SK-N-SH treated with all-trans-retinoic acid at 6 μM for 48 hours (cell line): ENCODE measurements around the gene NHSL2.

Source experiments
- ATAC-seq: fragments of 200-7000 bp; cut with Tn5 transposase; 3 replicates; pipeline ENCODE4 v1.9.1; 2020; ENCODE audit warnings: mild to moderate bottlenecking, moderate library complexity
- ARNTL ChIP-seq: fragments of 450-650 bp; formaldehyde crosslinking; IDR thresholded peaks from 2 replicates; pipeline ENCODE4 v1.5.0; 2020; ENCODE audit warnings: low read depth, mild to moderate bottlenecking, moderate library complexity, borderline replicate concordance
- BACH2 ChIP-seq: fragments of 250-450 bp; sonication (Bioruptor Pico); IDR thresholded peaks from 2 replicates; pipeline ENCODE4 v1.9.0; 2021; ENCODE audit warnings: mild to moderate bottlenecking, borderline replicate concordance
- ESRRG ChIP-seq: fragments of 250-450 bp; sonication (Bioruptor Pico); IDR thresholded peaks from 2 replicates; pipeline ENCODE4 v1.6.1; 2021; ENCODE audit warnings: mild to moderate bottlenecking
- ISL1 ChIP-seq: fragments of 250-450 bp; sonication (Bioruptor Pico); IDR thresholded peaks from 2 replicates; pipeline ENCODE4 v2.1.2; 2022; ENCODE audit warnings: mild to moderate bottlenecking, moderate library complexity
- PATZ1 ChIP-seq: fragments of 250-450 bp; sonication (Bioruptor Pico); IDR thresholded peaks from 2 replicates; pipeline ENCODE4 v1.8.0; 2020; ENCODE audit warnings: mild to moderate bottlenecking, moderate library complexity, borderline replicate concordance
- PPARA ChIP-seq: fragments of 250-450 bp; sonication (Bioruptor Pico); IDR thresholded peaks from 2 replicates; pipeline ENCODE4 v1.5.0; 2020; ENCODE audit warnings: mild to moderate bottlenecking, borderline replicate concordance
- RARB ChIP-seq: fragments of 250-450 bp; sonication (Bioruptor Pico); IDR thresholded peaks from 2 replicates; pipeline ENCODE4 v1.8.0; 2021; ENCODE audit warnings: mild to moderate bottlenecking, moderate library complexity
- TCF4 ChIP-seq: fragments of 250-450 bp; sonication (Bioruptor Pico); IDR thresholded peaks from 2 replicates; pipeline ENCODE4 v1.8.0; 2021; ENCODE audit warnings: mild to moderate bottlenecking, moderate library complexity, borderline replicate concordance
- TOX ChIP-seq: fragments of 250-450 bp; sonication (Bioruptor Pico); IDR thresholded peaks from 2 replicates; pipeline ENCODE4 v1.8.0; 2021; ENCODE audit warnings: mild to moderate bottlenecking, moderate library complexity, borderline replicate concordance
- ZC3H10 ChIP-seq: fragments of 250-450 bp; sonication (Bioruptor Pico); IDR thresholded peaks from 2 replicates; pipeline ENCODE4 v1.5.1; 2021; ENCODE audit warnings: mild to moderate bottlenecking, moderate library complexity
- ZFP3 ChIP-seq: fragments of 250-450 bp; sonication (Bioruptor Pico); IDR thresholded peaks from 2 replicates; pipeline ENCODE4 v1.5.0; 2020; ENCODE audit warnings: mild to moderate bottlenecking, moderate library complexity
- ZFP30 ChIP-seq: fragments of 450-650 bp; formaldehyde crosslinking; IDR thresholded peaks from 2 replicates; pipeline ENCODE4 v1.5.0; 2022; ENCODE audit warnings: mild to moderate bottlenecking, moderate library complexity
- ZNF565 ChIP-seq: fragments of 450-650 bp; formaldehyde crosslinking; conservative IDR thresholded peaks from 2 replicates; pipeline ENCODE4 v1.5.0; 2020; ENCODE audit warnings: low read depth, mild to moderate bottlenecking, moderate library complexity
- ZNF70 ChIP-seq: fragments of 450-650 bp; formaldehyde crosslinking; IDR thresholded peaks from 2 replicates; pipeline ENCODE4 v1.5.0; 2020; ENCODE audit warnings: mild to moderate bottlenecking, moderate library complexity
- TF ChIP-seq, protein P1 (sequence below): fragments of 250-450 bp; sonication (Bioruptor Pico); IDR thresholded peaks from 2 replicates; pipeline ENCODE4 v1.5.0; 2020; ENCODE audit warnings: mild to moderate bottlenecking, moderate library complexity
- TF ChIP-seq, protein P2 (sequence below): fragments of 250-450 bp; sonication (Bioruptor Pico); IDR thresholded peaks from 2 replicates; pipeline ENCODE4 v1.8.0; 2021; ENCODE audit warnings: low read depth, mild to moderate bottlenecking, moderate library complexity, borderline replicate concordance
- TF ChIP-seq, protein P3 (sequence below): fragments of 250-450 bp; sonication (Bioruptor Pico); IDR thresholded peaks from 2 replicates; pipeline ENCODE4 v1.5.1; 2020; ENCODE audit warnings: low read depth, mild to moderate bottlenecking, moderate library complexity

The NHSL2 gene

GRCh38 chrX:72003811-72004750 lies 93.4 kb downstream of the NHSL2 start (continued):
- TF ChIP-seq PPARA (CRISPR knock-in tag) (no peak), BACH2 (CRISPR knock-in tag) (no peak), ZNF70 (CRISPR knock-in tag) (no peak)
- TF ChIP-seq, all 23 proteins: peak for 0

DNA sequence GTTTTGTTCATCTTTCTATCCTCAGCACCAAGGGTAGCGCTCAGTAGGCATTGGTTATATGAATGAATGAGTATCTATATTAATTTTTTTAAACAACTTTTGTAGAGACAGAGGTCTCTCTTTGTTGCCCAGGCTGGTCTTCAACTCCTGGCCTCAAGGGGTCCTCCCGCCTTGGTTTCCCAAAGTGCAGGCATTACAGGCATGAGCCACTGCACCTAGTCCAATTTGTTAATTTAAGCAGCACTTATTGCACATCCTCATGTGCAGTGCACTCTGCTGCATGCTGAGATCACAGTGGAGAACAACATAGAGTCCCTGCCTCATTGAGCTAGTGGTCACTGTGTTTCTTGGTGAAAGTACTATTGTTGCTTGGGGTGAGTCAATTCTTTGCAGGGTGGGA lies 94.4 kb downstream of the NHSL2 start:
- no peak for TF ChIP-seq RARB (CRISPR knock-in tag)
- no peak for TF ChIP-seq TCF4 (CRISPR knock-in tag)
- no peak for TF ChIP-seq ZC3H10 (CRISPR knock-in tag)
- TF ChIP-seq, protein P1, sequence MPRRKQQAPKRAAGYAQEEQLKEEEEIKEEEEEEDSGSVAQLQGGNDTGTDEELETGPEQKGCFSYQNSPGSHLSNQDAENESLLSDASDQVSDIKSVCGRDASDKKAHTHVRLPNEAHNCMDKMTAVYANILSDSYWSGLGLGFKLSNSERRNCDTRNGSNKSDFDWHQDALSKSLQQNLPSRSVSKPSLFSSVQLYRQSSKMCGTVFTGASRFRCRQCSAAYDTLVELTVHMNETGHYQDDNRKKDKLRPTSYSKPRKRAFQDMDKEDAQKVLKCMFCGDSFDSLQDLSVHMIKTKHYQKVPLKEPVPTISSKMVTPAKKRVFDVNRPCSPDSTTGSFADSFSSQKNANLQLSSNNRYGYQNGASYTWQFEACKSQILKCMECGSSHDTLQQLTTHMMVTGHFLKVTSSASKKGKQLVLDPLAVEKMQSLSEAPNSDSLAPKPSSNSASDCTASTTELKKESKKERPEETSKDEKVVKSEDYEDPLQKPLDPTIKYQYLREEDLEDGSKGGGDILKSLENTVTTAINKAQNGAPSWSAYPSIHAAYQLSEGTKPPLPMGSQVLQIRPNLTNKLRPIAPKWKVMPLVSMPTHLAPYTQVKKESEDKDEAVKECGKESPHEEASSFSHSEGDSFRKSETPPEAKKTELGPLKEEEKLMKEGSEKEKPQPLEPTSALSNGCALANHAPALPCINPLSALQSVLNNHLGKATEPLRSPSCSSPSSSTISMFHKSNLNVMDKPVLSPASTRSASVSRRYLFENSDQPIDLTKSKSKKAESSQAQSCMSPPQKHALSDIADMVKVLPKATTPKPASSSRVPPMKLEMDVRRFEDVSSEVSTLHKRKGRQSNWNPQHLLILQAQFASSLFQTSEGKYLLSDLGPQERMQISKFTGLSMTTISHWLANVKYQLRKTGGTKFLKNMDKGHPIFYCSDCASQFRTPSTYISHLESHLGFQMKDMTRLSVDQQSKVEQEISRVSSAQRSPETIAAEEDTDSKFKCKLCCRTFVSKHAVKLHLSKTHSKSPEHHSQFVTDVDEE, result no peak
- no peak for TF ChIP-seq ZNF565 (CRISPR knock-in tag)
- no peak for TF ChIP-seq ZFP3 (CRISPR knock-in tag)
- no peak for TF ChIP-seq TOX (CRISPR knock-in tag)
- no peak for TF ChIP-seq PATZ1 (CRISPR knock-in tag)
- TF ChIP-seq ISL1, result no peak
- TF ChIP-seq, protein P2, sequence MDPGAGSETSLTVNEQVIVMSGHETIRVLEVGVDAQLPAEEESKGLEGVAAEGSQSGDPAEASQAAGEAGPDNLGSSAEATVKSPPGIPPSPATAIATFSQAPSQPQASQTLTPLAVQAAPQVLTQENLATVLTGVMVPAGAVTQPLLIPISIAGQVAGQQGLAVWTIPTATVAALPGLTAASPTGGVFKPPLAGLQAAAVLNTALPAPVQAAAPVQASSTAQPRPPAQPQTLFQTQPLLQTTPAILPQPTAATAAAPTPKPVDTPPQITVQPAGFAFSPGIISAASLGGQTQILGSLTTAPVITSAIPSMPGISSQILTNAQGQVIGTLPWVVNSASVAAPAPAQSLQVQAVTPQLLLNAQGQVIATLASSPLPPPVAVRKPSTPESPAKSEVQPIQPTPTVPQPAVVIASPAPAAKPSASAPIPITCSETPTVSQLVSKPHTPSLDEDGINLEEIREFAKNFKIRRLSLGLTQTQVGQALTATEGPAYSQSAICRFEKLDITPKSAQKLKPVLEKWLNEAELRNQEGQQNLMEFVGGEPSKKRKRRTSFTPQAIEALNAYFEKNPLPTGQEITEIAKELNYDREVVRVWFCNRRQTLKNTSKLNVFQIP (CRISPR knock-in tag), result no peak
- no peak for TF ChIP-seq BACH2 (CRISPR knock-in tag)
- no peak for TF ChIP-seq ZNF70 (CRISPR knock-in tag)
- no peak for TF ChIP-seq ZFP30 (CRISPR knock-in tag)
- TF ChIP-seq ESRRG (CRISPR knock-in tag), result no peak
- no peak for TF ChIP-seq ARNTL (CRISPR knock-in tag)
- TF ChIP-seq, all 23 proteins: peak for 0

DNA sequence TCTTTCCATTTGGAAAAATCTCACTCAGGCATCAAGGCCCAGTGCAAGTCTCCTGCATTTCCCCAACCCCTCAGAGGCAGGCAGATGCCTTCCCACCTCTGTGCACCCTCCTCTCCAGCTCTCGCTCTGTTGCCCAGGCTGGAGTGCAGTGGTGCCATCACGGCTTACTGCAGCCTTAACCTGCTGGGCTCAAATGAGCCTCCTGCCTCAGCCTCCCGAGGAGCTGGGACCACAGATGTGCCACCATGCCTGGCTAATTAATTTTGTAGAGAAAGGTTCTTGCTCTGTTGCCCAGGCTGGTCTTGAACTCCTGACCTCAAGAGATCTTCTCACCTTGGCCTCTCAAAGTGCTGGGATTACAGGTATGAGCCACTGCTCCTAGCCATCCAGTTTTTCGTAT lies 95.8 kb downstream of the NHSL2 start:
- no peak for ATAC-seq
- TF ChIP-seq PPARA (CRISPR knock-in tag) (no peak), TOX (CRISPR knock-in tag) (no peak)
- TF ChIP-seq, protein P3, sequence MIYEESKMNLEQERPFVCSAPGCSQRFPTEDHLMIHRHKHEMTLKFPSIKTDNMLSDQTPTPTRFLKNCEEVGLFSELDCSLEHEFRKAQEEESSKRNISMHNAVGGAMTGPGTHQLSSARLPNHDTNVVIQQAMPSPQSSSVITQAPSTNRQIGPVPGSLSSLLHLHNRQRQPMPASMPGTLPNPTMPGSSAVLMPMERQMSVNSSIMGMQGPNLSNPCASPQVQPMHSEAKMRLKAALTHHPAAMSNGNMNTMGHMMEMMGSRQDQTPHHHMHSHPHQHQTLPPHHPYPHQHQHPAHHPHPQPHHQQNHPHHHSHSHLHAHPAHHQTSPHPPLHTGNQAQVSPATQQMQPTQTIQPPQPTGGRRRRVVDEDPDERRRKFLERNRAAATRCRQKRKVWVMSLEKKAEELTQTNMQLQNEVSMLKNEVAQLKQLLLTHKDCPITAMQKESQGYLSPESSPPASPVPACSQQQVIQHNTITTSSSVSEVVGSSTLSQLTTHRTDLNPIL (CRISPR knock-in tag), result no peak
- TF ChIP-seq, protein P2 (CRISPR knock-in tag), result no peak

More for the DNA sequence above, 94.4 kb downstream of the NHSL2 start:
- no peak for ATAC-seq
